GM23248 (cell line): Measurements from ENCODE around the gene MIA2. TPM values are rescaled to one million over a fixed set of nuclear protein-coding genes. Genes with fewer than 3 reads are reported as not detected.

Experiments used
- DNase-seq: peaks from one replicate; pipeline ENCODE4 v3.0.0-alpha.2; 2015
- H2AFZ ChIP-seq: fragments of 200-600 bp; sonication (generic); 2 replicates; pipeline ENCODE4 v1.6.1; 2016; ENCODE audit warnings: antibody characterized with exemption
- H3F3A ChIP-seq: fragments of 200-600 bp; sonication (generic); 2 replicates; pipeline ENCODE4 v1.6.1; 2016; ENCODE audit warnings: mild to moderate bottlenecking, antibody characterized with exemption, mixed run types; ENCODE audit not compliant: insufficient read depth
- H3K27ac ChIP-seq: fragments of 200-600 bp; sonication (generic); 2 replicates; pipeline ENCODE4 v1.5.1; 2016; ENCODE audit warnings: mild to moderate bottlenecking
- H3K27me3 ChIP-seq: fragments of 200-600 bp; sonication (generic); replicated peaks from 2 replicates; pipeline ENCODE4 v1.6.1; 2016; ENCODE audit warnings: mild to moderate bottlenecking; ENCODE audit not compliant: insufficient read depth
- H3K36me3 ChIP-seq: fragments of 200-600 bp; sonication (generic); 2 replicates; pipeline ENCODE4 v1.6.1; 2016; ENCODE audit warnings: low read depth, mild to moderate bottlenecking
- H3K4me1 ChIP-seq: fragments of 200-600 bp; sonication (generic); 2 replicates; pipeline ENCODE4 v1.6.1; 2016; ENCODE audit warnings: mild to moderate bottlenecking; ENCODE audit not compliant: insufficient read depth
- H3K4me2 ChIP-seq: fragments of 200-600 bp; sonication (generic); one replicate; pipeline ENCODE4 v1.6.1; 2016; ENCODE audit warnings: mild to moderate bottlenecking; ENCODE audit not compliant: unreplicated experiment
- H3K4me3 ChIP-seq: fragments of 200-600 bp; sonication (generic); 2 replicates; pipeline ENCODE4 v1.5.1; 2016; ENCODE audit warnings: mild to moderate bottlenecking
- H3K79me2 ChIP-seq: fragments of 200-600 bp; sonication (generic); 2 replicates; pipeline ENCODE4 v1.6.1; 2016; ENCODE audit warnings: mild to moderate bottlenecking; ENCODE audit not compliant: insufficient read depth
- H3K9ac ChIP-seq: fragments of 200-600 bp; sonication (generic); 2 replicates; pipeline ENCODE4 v1.6.1; 2016; ENCODE audit warnings: mild to moderate bottlenecking
- H3K9me2 ChIP-seq: fragments of 200-600 bp; sonication (generic); 2 replicates; pipeline ENCODE4 v1.6.1; 2016; ENCODE audit warnings: mixed run types, mild to moderate bottlenecking, moderate library complexity; ENCODE audit not compliant: insufficient read depth
- H3K9me3 ChIP-seq: fragments of 200-600 bp; sonication (generic); one replicate; pipeline ENCODE4 v1.6.1; 2017; ENCODE audit warnings: low read depth
- H4K20me1 ChIP-seq: fragments of 200-600 bp; sonication (generic); 2 replicates; pipeline ENCODE4 v1.6.0; 2016; ENCODE audit not compliant: insufficient read depth
- EZH2 ChIP-seq: fragments of 200-600 bp; sonication (generic); IDR thresholded peaks from 2 replicates; pipeline ENCODE4 v1.6.1; 2018; ENCODE audit warnings: antibody characterized with exemption, mild to moderate bottlenecking; ENCODE audit not compliant: insufficient read depth, poor library complexity, severe bottlenecking
- EZH2phosphoT487 ChIP-seq: fragments of 200-600 bp; sonication (generic); IDR thresholded peaks from 2 replicates; pipeline ENCODE4 v1.6.1; 2018; ENCODE audit warnings: antibody characterized with exemption, moderate library complexity, mild to moderate bottlenecking, low read depth; ENCODE audit not compliant: insufficient read depth
- WGBS, 2 experiments: methylation state at CpG; one replicate each; pipeline ENCODE4 v1.1.6; 2015 to 2017; ENCODE audit warnings: low lambda C conversion rate in 2 of 2, low coverage in 1 of 2; ENCODE audit errors: missing lambda C conversion rate in 2 of 2; 5-methylcytosine and 5-hydroxymethylcytosine counted together
- in situ Hi-C: fragments of 300-500 bp; cut with MboI; formaldehyde crosslinking; loops from 2 replicates; pipeline ENCODE4 v1.15.0; 2020
- polyA plus RNA-seq: library from polyadenylated mRNA; unstranded; fragments of >200 nt; fragmentation: Nextera tagmentation; extraction: Ambion mirVana; gene quantifications from 2 replicates; pipeline ENCODE4 v1.2.1, GENCODE V29; 2016
- total RNA-seq: library from RNA; depleted of rRNA; stranded (reverse); fragments of >200 nt; shearing (Covaris generic); gene quantifications from 2 replicates; pipeline ENCODE4 v1.2.3, GENCODE V29; 2014

Gene MIA2
- total and polyA plus RNA-seq, 2 experiments from 2014 or later = 16.2 to 21.4 TPM

- peaks cover 42% of the 10 kb centered on the region for H3K4me1 ChIP-seq
- peak overlapping the region; percentile 48 for H3K27ac ChIP-seq
- 0 out of 2 replicates have a peak, but pooled peaks cover 10% of the 10 kb centered on the region for H3F3A ChIP-seq
- no peaks in the 10 kb centered on the region for H3K36me3 ChIP-seq
- peaks cover 98% of the 10 kb centered on the region for H3K79me2 ChIP-seq
- WGBS, 2 experiments = 97 to 99% methylated on average over 3 of the region's 3 CpGs
- H4K20me1 ChIP-seq = no peaks in the 10 kb centered on the region
- H3K9me3 ChIP-seq = no peaks in the 10 kb centered on the region
- DNase-seq = no peak
- peak overlapping the region; percentile 61 for H3K4me3 ChIP-seq
- no peaks in the 10 kb centered on the region for H3K9me2 ChIP-seq
- TF ChIP-seq EZH2phosphoT487 = no peak
- TF ChIP-seq EZH2 = no peak
- H3K9ac ChIP-seq = peak overlapping the region; percentile 51
- H2AFZ ChIP-seq = peak overlapping the region; percentile 57; the same call in 1 of the 2 replicates
- in situ Hi-C loops = no loop called here
- no peaks in the 10 kb centered on the region for H3K27me3 ChIP-seq
- peak overlapping the region; percentile 84 for H3K4me2 ChIP-seq
These were observed 192.2 kb downstream of the MIA2 start for GRCh38 chr14:39425947-39426346.

- H3K9me2 ChIP-seq = no peaks in the 10 kb centered on the region
- H3K27me3 ChIP-seq = no peaks in the 10 kb centered on the region
- H3K36me3 ChIP-seq = no peaks in the 10 kb centered on the region
- in situ Hi-C loops = no loop called here
- H3K4me2 ChIP-seq = peak overlapping the region; percentile 84
- no peaks in the 10 kb centered on the region for H3K9me3 ChIP-seq
- H4K20me1 ChIP-seq = no peaks in the 10 kb centered on the region
- H3K4me1 ChIP-seq = peaks cover 42% of the 10 kb centered on the region
- 0 out of 2 replicates have a peak, but pooled peaks cover 10% of the 10 kb centered on the region for H3F3A ChIP-seq
- TF ChIP-seq EZH2phosphoT487 = no peak
- no peak for TF ChIP-seq EZH2
- H3K27ac ChIP-seq = peak overlapping the region; percentile 48
- peak overlapping the region; percentile 61 for H3K4me3 ChIP-seq
- 6 to 9% methylated on average over 7 of the region's 7 CpGs for WGBS, 2 experiments
- DNase-seq = peak; percentile 80
- H3K9ac ChIP-seq = peak overlapping the region; percentile 51
- H2AFZ ChIP-seq = peak overlapping the region; percentile 57
- peaks cover 98% of the 10 kb centered on the region for H3K79me2 ChIP-seq
These were observed 192.9 kb downstream of the MIA2 start for GRCh38 chr14:39426605-39427004.

- TF ChIP-seq EZH2 = no peak
- peaks cover 83% of the 10 kb centered on the region for H3K79me2 ChIP-seq
- H3K36me3 ChIP-seq = no peaks in the 10 kb centered on the region
- no peak overlapping the region for H2AFZ ChIP-seq
- H3K9ac ChIP-seq = no peak overlapping the region
- H3F3A ChIP-seq = 0 out of 2 replicates have a peak, but pooled peaks cover 15% of the 10 kb centered on the region
- no peak overlapping the region for H3K4me3 ChIP-seq
- H3K27me3 ChIP-seq = no peaks in the 10 kb centered on the region
- H3K9me2 ChIP-seq = no peaks in the 10 kb centered on the region
- WGBS, 2 experiments = 87 to 90% methylated on average over 8 of the region's 8 CpGs
- no peak for DNase-seq
- in situ Hi-C loops = no loop called here
- peaks cover 42% of the 10 kb centered on the region for H3K4me1 ChIP-seq
- no peaks in the 10 kb centered on the region for H3K9me3 ChIP-seq
- no peak overlapping the region for H3K27ac ChIP-seq
- H3K4me2 ChIP-seq = no peak overlapping the region
- no peaks in the 10 kb centered on the region for H4K20me1 ChIP-seq
These were observed 194.4 kb downstream of the MIA2 start for GRCh38 chr14:39428118-39428517.

- TF ChIP-seq EZH2 = no peak
- TF ChIP-seq EZH2phosphoT487 = no peak
- Histone ChIP-seq H3K27me3 (no peaks in the 10 kb centered on the region), H3K4me2 (peak overlapping the region; percentile 95), H3K79me2 (peaks cover 56% of the 10 kb centered on the region), H3K9me2 (no peaks in the 10 kb centered on the region), H3K36me3 (no peaks in the 10 kb centered on the region), H3K4me3 (peak overlapping the region; percentile 88), H3F3A (0 out of 2 replicates have a peak, but pooled peaks cover 15% of the 10 kb centered on the region), H3K4me1 (peaks cover 28% of the 10 kb centered on the region), H3K27ac (peak overlapping the region; percentile 100), H2AFZ (peak overlapping the region; percentile 90), H3K9ac (peak overlapping the region; percentile 98), H3K9me3 (no peaks in the 10 kb centered on the region), H4K20me1 (no peaks in the 10 kb centered on the region)
- in situ Hi-C loops = no loop called here
- DNase-seq = peak; percentile 62
- WGBS, 2 experiments = 2% methylated on average over 19 of the region's 19 CpGs
These were observed 197.2 kb downstream of the MIA2 start for GRCh38 chr14:39430762-39431415.
